AML-193 (cell line): ENCODE results near the gene TRIM52.

ENCODE experiments used
- DNase-seq, 2 experiments: peaks; one replicate each; lab custom pipeline; 2025; lab: John Stamatoyannopoulos, UW

The TRIM52 gene

GRCh38 chr5:181233801-181234454 lies 27.0 kb downstream of the TRIM52 start:
- DNase-seq: no peak

DNA sequence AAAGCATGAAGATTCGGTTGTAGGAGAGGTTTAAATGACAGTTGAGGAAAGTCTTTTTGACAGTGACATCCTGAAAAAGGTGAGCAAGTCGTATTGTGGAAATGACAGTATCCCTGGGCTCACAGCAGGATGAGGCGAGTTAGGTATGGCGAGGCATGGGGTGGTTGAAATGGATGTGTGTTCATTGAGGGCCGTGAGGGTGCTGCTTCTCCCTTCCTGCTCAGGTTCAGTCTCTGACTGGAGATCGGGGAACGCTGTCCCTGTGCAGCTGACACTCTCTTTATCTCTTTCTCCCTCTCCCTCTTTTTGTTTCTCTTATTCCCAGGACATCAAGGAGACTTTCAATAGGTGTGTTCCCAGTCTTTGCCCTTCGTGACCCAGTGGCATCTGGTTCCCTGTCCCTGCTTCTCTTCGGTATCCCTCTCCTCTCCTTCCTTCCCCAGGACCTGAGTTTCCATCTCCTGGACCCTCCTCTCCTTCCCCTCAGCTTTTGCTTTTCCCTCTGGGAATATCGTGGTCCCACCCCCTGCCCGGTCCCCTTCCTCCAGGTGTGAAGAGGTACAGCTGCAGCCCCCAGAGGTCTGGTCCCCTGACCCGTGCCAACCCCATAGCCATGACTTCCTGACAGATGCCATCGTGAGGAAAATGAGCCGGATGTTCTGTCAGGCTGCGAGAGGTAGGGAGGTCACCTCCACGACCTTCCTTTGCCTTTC lies 27.7 kb downstream of the TRIM52 start:
- DNase-seq: no peak

GRCh38 chr5:181232593-181232992 lies 28.4 kb downstream of the TRIM52 start:
- no peak for DNase-seq

- DNase-seq: no peak
Measured at GRCh38 chr5:181231432-181231831, 29.5 kb downstream of the TRIM52 start.

GRCh38 chr5:181230551-181230950 lies 30.4 kb downstream of the TRIM52 start:
- no peak for DNase-seq

- no peak for DNase-seq
Measured at GRCh38 chr5:181229996-181230395, 30.9 kb downstream of the TRIM52 start.

- DNase-seq: no peak
Measured at GRCh38 chr5:181224390-181225229, 36.3 kb downstream of the TRIM52 start.

GRCh38 chr5:181223729-181224389 lies 37.1 kb downstream of the TRIM52 start:
- no peak for DNase-seq

DNA sequence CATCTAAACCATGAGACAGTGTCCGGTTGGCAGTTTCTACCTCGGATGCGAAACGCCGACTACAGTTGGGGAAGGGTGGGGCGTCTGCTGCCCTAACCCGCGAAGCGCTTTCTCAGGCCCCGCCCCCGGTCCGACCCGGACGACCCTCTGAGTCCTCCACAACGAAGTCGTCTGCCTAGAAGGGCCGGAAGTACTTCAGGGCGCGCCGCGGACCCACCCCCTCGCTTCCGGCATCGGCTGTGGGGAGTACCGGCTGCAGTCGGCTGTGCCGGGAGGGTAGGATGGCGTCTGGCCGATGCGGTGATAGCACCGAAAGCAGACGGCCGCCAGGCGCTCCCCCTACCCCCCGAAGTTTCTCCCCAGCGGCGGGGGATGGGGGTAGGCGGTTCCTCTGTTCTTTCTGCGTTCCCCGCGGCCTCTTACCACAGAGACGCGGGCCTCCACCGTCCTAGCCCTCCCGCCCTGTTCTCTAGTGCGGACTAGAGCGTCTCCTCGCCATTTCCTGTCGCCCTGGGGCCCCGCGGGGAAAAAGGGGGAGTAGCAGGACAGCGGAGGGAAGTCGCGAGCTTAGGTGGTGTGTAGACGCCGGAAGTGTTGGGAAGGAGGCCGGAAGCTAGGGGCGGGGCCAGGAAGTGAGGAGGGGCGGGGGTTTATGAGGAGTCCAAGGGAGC lies 37.8 kb downstream of the TRIM52 start, which contains the start of gene TRIM41:
TSS of gene TRIM41 (plus strand) at position 224 of the 671 bp plus-strand sequence. CDS start 719 bp downstream, outside the sequence.
- no peak for DNase-seq

GRCh38 chr5:181222630-181223057 lies 38.3 kb downstream of the TRIM52 start:
- no peak for DNase-seq

DNA sequence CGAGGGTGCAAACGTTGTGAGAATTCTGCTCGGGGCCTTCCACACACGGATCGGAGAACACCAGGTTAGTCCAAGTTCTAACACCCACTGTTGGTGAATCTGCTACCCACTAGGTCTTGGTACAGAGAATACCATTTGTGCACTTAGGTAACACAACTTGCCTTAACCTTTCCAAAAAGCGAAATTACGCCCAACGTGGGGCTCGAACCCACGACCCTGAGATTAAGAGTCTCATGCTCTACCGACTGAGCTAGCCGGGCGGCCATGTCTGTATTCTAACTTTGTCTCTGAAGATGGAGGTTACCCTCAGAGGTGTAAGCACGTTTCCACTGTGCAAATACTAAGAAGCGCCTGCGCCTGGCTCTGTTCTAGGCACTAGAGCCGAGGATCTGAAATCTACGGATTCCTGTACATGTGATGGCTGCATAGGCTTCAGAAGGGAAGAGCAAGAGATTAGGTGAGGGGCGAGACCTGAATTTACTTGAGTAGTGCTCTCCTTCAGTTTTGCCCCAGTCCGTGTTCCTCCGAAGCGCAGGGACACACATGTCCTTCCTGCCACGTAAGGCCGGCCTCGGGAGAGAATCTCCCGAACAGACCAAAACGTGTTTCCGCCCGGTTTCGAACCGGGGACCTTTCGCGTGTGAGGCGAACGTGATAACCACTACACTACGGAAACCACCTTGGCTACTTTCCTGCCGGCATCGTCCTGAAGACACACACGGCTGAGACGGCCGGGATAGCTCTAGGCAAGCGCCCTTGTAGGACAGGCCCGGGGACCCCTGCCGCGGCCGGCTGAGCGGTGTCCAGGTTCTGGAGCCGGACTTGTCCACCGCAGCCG lies 38.9 kb downstream of the TRIM52 start:
- DNase-seq: no peak

- no peak for DNase-seq
Measured at GRCh38 chr5:181221105-181221791, 39.7 kb downstream of the TRIM52 start.

GRCh38 chr5:181220178-181220515 lies 40.8 kb downstream of the TRIM52 start:
- DNase-seq: no peak

- DNase-seq: no peak
Measured at GRCh38 chr5:181219262-181220177, 41.4 kb downstream of the TRIM52 start.

DNA sequence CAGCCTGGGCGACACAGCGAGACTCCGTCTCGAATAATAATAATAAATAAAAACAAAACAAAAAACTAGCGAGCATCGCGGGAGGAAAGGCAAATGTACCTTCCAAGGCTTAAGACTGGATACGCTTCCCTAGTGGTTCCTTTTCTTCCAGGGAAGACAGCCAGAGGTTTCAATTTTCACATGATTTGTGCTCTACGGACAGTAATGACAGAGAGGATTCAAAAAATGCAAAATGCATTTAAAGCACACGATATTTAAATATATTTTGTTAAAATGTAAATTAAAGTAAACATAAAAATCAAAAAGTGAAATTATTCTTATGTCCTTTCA lies 42.2 kb downstream of the TRIM52 start:
- DNase-seq: no peak

- no peak for DNase-seq
Measured at GRCh38 chr5:181217803-181218062, 43.2 kb downstream of the TRIM52 start.

DNA sequence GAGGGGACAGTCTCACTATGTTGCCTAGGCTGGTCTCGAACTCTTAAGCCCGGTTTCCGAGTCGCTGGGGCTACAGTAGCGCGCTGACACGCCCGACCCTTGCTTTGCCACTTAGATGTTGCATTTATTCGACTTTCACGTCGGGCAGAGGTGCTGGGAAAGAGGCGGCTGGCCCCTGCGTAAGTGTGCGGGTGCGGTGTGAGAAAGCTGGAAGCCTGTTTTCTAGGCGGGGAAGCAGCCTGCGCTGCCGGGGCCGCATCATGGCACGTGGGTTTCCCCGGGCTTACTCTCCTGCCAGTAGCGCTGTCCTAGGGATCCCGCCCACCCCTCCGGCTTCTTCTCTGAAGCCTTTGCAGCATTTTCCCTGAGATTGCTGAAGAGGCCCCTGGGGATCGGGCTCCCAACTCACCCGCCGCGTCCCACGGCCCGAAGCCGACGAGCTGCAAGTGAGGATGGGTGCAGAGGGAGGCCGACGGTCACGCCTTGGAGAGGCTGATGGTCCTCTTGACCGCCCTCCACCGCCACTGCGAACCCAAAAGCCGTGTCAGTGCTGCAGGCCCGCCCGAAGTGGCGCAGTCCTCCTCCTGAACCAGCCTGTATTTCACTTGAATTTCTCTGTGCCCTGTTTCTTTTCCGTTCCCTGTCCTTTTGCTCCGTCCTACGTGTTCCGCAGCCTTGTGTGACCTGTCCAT lies 43.7 kb downstream of the TRIM52 start:
- no peak for DNase-seq

- DNase-seq: no peak
Measured at GRCh38 chr5:181215997-181216989, 44.6 kb downstream of the TRIM52 start.
